HepG2 (cell line): ENCODE measurements around the gene HDAC5.

ENCODE experiments used
- ARHGAP35 ChIP-seq: sonication (generic); formaldehyde crosslinking; IDR thresholded peaks from 2 replicates; pipeline ENCODE4 v1.9.0; 2022; ENCODE audit warnings: mild to moderate bottlenecking, inconsistent platforms, moderate library complexity, missing genetic modification reagents, borderline replicate concordance
- RAD51 ChIP-seq: fragments of 450-650 bp; IDR thresholded peaks from 2 replicates; pipeline ENCODE4 v1.6.1; 2016; ENCODE audit warnings: borderline replicate concordance
- TF ChIP-seq, protein P1 (sequence below): sonication (generic); formaldehyde crosslinking; IDR thresholded peaks from 2 replicates; pipeline ENCODE4 v1.8.0; 2022; ENCODE audit warnings: missing genetic modification reagents, low read depth, mild to moderate bottlenecking, borderline replicate concordance
- TF ChIP-seq, protein P2 (sequence below): sonication (generic); formaldehyde crosslinking; IDR thresholded peaks from 2 replicates; pipeline ENCODE4 v1.4.0; 2020; ENCODE audit warnings: mild to moderate bottlenecking, missing genetic modification reagents
- TF ChIP-seq, protein P3 (sequence below): sonication (generic); formaldehyde crosslinking; IDR thresholded peaks from 2 replicates; pipeline ENCODE4 v1.4.0; 2020; ENCODE audit warnings: missing genetic modification reagents
- TF ChIP-seq, protein P4 (sequence below): sonication (generic); formaldehyde crosslinking; IDR thresholded peaks from 2 replicates; pipeline ENCODE4 v1.5.0; 2020; ENCODE audit warnings: missing genetic modification reagents, mild to moderate bottlenecking, borderline replicate concordance

DNA sequence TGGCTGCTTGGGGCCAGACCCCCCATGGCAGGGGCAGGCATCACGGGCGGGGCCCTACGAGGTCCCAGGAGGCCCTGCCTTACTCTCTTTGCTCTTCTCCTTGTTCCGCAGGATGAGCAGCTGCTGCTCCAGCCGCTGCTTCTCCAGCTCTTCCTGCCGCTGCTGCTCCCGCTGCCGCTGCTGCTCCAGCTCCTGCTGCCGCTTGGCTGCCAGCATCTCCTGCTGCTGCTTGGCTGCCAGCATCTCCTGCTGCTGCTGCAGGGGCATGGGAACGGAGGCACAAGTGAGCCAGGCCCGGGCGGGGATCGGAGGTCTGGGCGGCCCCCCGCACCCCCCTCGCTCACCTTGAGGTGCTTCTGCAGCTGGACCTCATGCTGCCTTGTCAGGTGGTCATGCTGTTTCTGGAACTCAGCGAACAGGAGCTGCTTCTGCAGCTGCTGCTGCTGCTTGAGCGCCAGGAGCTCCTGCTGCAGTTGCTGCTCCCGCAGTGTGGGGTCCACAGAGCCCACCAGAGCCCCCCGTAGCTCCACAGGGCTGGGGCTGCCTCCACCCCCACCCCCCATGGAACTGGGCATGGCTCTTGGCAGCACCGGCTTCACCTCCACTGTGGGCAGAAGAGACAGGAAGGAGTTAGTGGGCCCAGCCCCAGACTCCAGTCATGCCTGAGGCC, 30.1 kb downstream of the HDAC5 start:
- TF ChIP-seq RAD51 = no peak
- TF ChIP-seq, protein P1, sequence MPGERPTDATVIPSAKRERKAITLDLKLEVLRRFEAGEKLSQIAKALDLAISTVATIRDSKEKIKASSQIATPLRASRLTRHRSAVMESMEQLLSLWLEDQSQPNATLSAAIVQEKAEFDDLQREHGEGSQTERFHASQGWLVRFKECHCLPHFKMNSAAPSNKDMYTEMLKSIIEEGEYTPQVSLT (CRISPR knock-in tag) = no peak
- TF ChIP-seq, protein P2, sequence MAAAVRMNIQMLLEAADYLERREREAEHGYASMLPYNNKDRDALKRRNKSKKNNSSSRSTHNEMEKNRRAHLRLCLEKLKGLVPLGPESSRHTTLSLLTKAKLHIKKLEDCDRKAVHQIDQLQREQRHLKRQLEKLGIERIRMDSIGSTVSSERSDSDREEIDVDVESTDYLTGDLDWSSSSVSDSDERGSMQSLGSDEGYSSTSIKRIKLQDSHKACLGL = no peak
- TF ChIP-seq ARHGAP35 (CRISPR knock-in tag) = no peak
- TF ChIP-seq, protein P3, sequence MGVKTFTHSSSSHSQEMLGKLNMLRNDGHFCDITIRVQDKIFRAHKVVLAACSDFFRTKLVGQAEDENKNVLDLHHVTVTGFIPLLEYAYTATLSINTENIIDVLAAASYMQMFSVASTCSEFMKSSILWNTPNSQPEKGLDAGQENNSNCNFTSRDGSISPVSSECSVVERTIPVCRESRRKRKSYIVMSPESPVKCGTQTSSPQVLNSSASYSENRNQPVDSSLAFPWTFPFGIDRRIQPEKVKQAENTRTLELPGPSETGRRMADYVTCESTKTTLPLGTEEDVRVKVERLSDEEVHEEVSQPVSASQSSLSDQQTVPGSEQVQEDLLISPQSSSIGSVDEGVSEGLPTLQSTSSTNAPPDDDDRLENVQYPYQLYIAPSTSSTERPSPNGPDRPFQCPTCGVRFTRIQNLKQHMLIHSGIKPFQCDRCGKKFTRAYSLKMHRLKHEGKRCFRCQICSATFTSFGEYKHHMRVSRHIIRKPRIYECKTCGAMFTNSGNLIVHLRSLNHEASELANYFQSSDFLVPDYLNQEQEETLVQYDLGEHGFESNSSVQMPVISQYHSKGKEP (CRISPR knock-in tag) = no peak
- TF ChIP-seq, protein P4, sequence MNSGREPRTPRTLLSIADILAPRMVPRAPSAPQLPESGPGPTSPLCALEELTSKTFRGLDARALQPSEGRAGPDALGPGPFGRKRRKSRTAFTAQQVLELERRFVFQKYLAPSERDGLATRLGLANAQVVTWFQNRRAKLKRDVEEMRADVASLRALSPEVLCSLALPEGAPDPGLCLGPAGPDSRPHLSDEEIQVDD (CRISPR knock-in tag) = no peak
